Colonic mucosa (tissue), 4 donors: Measurements from ENCODE around the gene DEPDC5. TPM values are rescaled to one million over a fixed set of nuclear protein-coding genes. Genes with fewer than 3 reads are reported as not detected.

Source experiments
- DNase-seq: peaks from one replicate; pipeline ENCODE4 v3.0.0-alpha.2; 2020
- H3K27ac ChIP-seq: fragments of 200-600 bp; one replicate; pipeline ENCODE4 v1.8.0; 2021
- H3K27me3 ChIP-seq: fragments of 200-600 bp; one replicate; pipeline ENCODE4 v1.8.0; 2021
- H3K36me3 ChIP-seq: fragments of 200-600 bp; one replicate; pipeline ENCODE4 v1.8.0; 2021
- H3K4me1 ChIP-seq: fragments of 200-600 bp; one replicate; pipeline ENCODE4 v1.8.0; 2021; ENCODE audit warnings: mild to moderate bottlenecking
- H3K4me3 ChIP-seq: fragments of 200-600 bp; one replicate; pipeline ENCODE4 v1.8.0; 2021
- H3K9ac ChIP-seq, 2 donors: one replicate each; pipeline ENCODE4 v1.7.0; 2013; ENCODE audit warnings: control low read depth in 2 of 2, low read depth in 2 of 2, low read length in 2 of 2
- H3K9me3 ChIP-seq: fragments of 200-600 bp; one replicate; pipeline ENCODE4 v1.8.0; 2021
- CTCF ChIP-seq: fragments of 200-600 bp; IDR thresholded peaks from one replicate; pipeline ENCODE4 v1.8.0; 2022; ENCODE audit warnings: antibody characterized with exemption, mild to moderate bottlenecking
- intact Hi-C: fragments of 100-400 bp; cut with DNase I; formaldehyde crosslinking; loops from one replicate; pipeline ENCODE4 v1.14.1; 2022
- total RNA-seq, 2 donors: library from RNA; stranded (reverse); fragmentation: NEBNext Ultra II Directional in 1 of 2; extraction: Animal tissue kit (Norgen Biotek cat#: 25700) in 1 of 2; gene quantifications; one replicate each; pipeline ENCODE4 v1.2.1, GENCODE V29; 2021
- donor health status: healthy.
- donor health status: DM: no; HTN: no; CAD: no.
- donor health status: DM: no; HTN: no; CAD: no.

Gene DEPDC5
- total RNA-seq, 2 donors from 2014 or later = 24.6 to 52.7 TPM

- intact Hi-C loops = no loop called here
- Histone ChIP-seq H3K4me3 (no peak overlapping the region), H3K9me3 (no peaks in the 10 kb centered on the region)
Observed at GRCh38 chr22:31816750-31817149, 62.9 kb downstream of the DEPDC5 start.

DNA sequence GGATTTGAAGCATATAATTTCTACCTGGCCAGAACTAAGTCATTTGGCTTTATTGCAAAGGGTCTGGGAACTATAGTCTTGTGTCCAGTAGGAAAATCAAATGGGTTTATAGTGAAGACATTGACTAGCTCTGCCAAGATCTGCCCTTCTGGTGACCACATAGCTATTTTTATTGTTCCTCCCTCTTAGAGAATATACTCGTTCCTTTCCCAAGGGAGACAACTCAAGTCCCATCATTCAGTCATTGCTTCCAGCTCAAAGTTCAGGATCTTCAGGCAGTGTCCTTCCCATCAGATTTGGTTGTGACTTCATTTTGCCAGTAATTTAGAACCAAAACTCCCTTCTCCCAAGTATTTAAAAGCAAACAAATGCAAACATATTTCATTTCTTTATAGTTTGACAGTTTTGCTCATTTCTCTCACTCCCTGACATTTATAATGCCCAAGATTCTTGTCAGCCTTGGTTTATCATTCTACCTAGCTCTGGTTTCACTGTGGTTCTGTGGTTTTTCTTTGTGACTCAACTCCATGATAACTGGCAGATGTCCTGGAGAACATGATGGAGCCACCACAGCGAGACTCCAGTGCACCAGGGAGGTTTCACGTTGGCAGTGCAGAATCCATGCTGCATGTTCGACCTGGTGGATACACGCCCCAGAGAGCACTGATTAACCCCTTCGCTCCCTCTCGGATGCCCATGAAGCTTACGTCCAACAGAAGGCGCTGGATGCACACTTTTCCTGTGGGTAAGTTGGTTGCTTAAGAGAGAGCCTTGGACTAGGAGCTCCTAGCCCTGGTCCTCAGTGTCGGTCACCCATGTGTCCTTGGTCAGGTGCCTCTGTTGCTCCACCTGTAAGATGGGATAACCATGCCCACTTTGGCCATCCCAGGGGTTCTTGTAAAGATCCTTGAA is 64.9 kb downstream of the DEPDC5 start:
- DNase-seq = no peak
- Histone ChIP-seq H3K9ac (no peak overlapping the region), H3K36me3 (peaks cover 11% of the 10 kb centered on the region), H3K27me3 (no peaks in the 10 kb centered on the region), H3K27ac (no peak overlapping the region), H3K4me3 (no peak overlapping the region), H3K9me3 (no peaks in the 10 kb centered on the region), H3K4me1 (no peaks in the 10 kb centered on the region)
- intact Hi-C loops = no loop called here
- no peak for TF ChIP-seq CTCF

More at GRCh38 chr22:31816750-31817149, 62.9 kb downstream of the DEPDC5 start:
- no peak for TF ChIP-seq CTCF
- H3K36me3 ChIP-seq = peaks cover 11% of the 10 kb centered on the region
- H3K27ac ChIP-seq = no peak overlapping the region
- H3K9ac ChIP-seq = no peak overlapping the region
- H3K4me1 ChIP-seq = no peaks in the 10 kb centered on the region
- no peak for DNase-seq
- H3K27me3 ChIP-seq = no peaks in the 10 kb centered on the region

DNA sequence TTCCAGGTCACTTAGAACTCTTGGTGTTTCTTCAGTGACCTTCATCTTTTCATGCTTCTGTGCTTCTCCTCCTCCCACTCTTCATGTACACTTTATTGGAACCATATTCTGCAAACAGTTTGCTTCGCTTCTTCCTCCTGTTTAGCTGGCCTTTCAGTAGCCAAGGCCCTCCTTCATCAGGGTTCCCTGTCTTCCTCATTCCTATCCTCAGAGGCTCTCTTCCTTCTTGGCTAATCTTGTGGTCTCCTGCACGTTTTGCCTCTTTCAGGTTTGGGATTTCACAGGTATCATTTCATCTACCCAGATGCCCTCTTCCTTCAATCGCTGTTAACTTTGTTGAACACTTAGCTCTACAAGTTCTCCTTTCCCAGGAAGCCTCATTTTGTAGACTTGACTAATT is 66.8 kb downstream of the DEPDC5 start:
- no peak for DNase-seq
- H3K27me3 ChIP-seq = no peaks in the 10 kb centered on the region
- peaks cover 11% of the 10 kb centered on the region for H3K36me3 ChIP-seq
- H3K4me1 ChIP-seq = no peaks in the 10 kb centered on the region
- no peaks in the 10 kb centered on the region for H3K9me3 ChIP-seq
- intact Hi-C loops = no loop called here
- no peak overlapping the region for H3K4me3 ChIP-seq
- no peak overlapping the region for H3K9ac ChIP-seq
- no peak for TF ChIP-seq CTCF
- no peak overlapping the region for H3K27ac ChIP-seq

GRCh38 chr22:31821572-31821971 is 67.8 kb downstream of the DEPDC5 start:
- Histone ChIP-seq H3K27me3 (no peaks in the 10 kb centered on the region), H3K9ac (no peak overlapping the region), H3K4me1 (no peaks in the 10 kb centered on the region), H3K27ac (no peak overlapping the region), H3K9me3 (no peaks in the 10 kb centered on the region), H3K4me3 (no peak overlapping the region), H3K36me3 (peaks cover 11% of the 10 kb centered on the region)
- DNase-seq = no peak
- TF ChIP-seq CTCF = no peak
- intact Hi-C loops = no loop called here

DNA sequence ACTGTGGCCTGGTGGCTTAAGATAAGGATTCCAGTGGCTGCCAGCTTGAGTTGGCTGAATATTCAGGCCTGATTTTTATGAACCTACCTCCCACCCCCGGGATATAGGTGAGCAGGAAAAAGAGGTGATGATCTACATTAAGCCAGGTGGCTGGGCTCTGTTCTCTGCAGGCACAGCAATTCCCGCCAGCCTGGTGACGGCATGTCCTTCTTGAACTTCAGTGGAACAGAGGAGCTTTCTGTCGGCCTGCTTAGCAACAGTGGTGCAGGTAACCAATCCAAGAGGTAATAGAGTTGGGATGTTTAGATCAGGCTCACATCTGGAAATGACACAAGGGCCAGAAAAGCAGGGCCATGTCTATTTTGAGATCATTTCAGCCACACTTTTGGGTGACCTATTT is 68.7 kb downstream of the DEPDC5 start:
- Histone ChIP-seq H3K4me1 (no peaks in the 10 kb centered on the region), H3K9me3 (no peaks in the 10 kb centered on the region), H3K9ac (no peak overlapping the region), H3K36me3 (peaks cover 10% of the 10 kb centered on the region), H3K27me3 (no peaks in the 10 kb centered on the region), H3K4me3 (no peak overlapping the region), H3K27ac (no peak overlapping the region)
- TF ChIP-seq CTCF = no peak
- DNase-seq = no peak
- intact Hi-C loops = no loop called here
